GM18861 (cell line): Measurements from ENCODE around the gene CCDC51.
"Not testable (repeated sequence)": the region's sequence is repeated elsewhere in the genome, so short reads cannot be mapped to it uniquely, and the experiment has no call there.

Source experiments
- ATAC-seq: cut with Tn5 transposase; IDR thresholded peaks from one replicate; pipeline ENCODE4 v1.9.1; 2021; ENCODE audit not compliant: unreplicated experiment

CCDC51 gene

DNA sequence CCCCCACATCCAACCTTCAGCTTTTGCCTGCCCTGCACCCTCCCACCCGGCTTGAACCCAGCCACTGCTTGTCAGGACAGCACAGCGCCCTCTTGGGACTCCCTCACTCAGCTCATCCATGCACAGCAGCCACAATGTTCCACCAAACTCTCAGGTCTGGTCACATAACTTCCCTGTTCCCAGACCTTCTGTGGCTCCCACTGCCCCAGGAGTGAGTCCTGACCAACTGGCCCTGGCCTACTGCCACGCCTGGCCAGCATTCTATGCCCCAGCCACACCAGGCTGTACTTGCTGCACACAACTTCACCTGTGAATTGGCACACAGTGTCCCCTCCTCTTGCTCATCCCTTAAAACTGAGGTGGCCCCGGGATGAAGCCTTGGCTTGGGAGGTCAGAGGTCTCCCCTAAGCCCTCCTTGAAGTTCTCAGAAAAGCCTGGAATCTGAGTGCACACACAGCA lies 31.1 kb downstream of the CCDC51 start:
- ATAC-seq = no peak

DNA sequence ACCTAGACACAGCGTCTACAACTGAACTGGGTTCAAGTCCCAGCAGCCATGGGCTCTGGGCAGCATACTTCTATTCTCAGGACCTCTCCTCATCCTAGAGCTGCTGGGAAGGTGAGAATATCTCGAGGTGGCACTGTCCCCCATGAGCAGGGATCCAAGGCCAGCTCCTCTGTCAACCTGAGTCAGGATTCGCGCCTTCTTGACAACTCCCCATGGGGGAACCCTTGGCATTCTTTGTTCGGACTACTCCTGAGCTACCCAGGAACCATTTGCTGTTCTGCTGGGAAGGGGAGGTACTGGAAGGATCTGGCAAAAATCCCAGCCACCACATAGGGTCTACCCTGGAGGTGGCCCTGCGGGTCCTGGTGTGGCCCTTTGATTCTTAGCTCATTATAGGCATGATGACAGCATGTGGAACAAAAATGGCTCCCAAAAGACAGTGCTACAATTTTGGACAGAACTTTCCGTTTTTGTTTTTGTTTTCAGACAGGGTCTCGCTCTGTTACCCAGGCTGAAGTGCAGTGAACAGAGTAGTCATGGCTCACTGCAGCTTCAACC lies 32.3 kb downstream of the CCDC51 start:
- no peak for ATAC-seq

DNA sequence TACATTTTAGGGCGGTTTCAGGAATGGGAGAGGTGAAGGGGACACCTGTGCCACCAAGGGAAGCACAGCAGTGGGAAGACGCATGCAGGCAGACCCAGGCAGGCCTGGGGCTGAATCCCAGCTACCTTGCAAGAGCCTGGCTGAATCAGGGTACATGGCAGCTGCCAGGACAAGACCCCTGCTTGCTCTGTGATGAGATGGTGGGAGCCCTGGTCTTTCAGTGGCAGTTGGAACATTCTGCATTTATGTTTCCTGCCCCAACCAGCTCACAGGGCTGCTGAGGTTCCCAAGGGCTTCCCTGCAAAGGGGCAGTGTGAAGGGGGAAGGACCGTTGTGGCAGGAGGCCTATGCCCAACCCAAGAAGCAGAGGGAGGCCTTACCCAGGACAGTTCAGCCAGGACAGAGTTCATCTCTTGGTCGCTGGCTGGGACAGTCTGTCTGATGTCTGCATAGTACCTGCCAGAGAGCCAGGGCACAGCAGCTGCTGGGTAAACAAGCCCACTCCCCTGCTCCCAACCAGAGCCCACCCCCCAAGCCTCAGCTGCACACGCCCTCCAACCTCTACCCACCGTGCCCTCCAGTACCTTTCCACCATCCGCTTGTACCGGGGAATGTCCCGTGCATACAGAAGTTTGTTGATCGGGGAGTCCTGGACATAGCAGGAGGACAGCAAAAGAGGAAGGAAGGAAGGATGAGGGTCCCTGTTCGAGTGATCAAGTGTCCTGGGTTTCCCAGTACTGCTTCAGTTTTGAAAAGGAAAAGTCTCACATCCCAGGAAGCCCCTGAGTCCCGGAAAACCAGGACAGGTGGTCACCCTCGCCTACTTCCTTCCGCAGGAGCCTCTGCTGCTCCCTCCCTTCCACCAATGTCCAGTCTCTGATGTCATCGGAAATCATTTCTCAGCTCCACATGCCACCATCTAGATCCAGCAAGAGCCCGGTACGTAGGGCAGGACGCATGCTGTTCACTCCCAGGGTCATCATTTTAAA lies 33.2 kb downstream of the CCDC51 start:
- no peak for ATAC-seq

GRCh38 chr3:48405971-48406370 lies 33.9 kb downstream of the CCDC51 start:
- ATAC-seq = no peak

DNA sequence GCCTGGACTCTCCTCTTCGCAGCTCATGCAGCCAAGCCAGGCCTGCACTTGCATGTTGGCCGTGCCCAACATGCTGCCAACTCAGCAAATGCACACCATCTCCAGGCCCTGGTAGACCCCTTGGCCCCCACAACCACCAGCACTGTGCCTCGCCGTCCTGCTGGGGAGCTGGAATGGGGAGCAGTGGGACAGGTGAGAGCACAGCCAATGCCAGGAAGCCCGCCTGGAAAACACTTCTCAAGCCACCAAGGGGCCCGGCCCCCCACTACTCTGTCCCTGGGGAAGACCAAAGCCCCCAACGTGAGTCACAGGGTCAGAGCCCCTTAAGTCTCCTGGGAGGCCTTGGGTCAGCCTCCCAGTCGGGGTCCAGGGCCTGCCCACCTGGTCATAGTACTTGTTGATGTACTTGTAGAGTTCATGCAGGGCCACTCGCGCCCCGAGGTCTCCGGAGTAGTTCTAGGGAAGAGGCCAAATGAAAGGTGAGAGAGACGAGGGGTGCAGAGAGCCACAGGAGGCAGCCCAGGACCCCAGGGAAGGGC lies 34.5 kb downstream of the CCDC51 start:
- no peak for ATAC-seq

GRCh38 chr3:48404440-48405342 lies 35.2 kb downstream of the CCDC51 start:
- no peak for ATAC-seq

DNA sequence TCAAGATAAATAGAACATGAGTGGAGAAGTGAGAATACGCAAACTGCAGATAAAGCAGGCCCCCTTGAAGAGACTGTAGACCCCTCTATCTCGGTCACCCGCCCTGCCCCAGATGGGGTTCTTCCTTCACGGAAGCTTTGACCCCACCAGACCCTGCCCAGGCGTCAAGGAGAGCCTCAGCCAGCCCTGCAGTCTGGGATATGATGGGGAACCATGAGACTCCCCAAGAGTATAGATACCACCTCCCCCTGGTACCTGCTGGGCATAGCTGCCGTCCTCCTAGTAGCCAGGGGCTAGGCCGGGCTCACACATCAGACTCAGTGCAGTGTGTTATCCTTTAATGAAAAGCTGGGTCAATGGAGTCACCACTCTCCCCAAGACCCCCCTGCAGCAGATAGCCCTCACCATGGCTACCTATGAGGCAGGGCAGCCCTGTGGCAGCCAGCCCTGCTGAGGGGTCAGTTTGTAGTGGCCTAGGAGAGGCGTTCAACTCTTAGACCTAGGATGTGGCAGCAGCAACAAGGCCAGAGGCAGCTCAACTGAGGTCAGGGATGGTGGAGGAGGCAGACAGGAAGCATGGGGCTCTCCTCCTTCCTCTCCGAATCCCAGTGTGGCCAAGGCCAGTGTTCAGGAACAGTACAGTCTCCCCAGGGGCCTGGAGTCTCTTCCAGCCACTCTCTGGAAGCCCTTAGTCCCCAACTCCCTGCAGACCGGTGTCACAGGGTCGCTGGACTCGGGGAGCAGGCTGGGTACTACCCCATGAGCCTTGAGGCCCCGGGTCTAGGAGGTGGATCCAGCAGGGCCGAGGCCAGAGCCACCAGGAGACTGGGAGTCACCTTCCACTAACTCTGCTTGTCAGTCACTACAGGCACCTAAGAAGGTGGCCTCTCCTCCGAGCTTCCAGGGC lies 36.1 kb downstream of the CCDC51 start:
- ATAC-seq = no peak

- ATAC-seq = no peak
Observed at GRCh38 chr3:48402907-48403306, 37.0 kb downstream of the CCDC51 start.

- ATAC-seq = no peak
Observed at GRCh38 chr3:48402281-48402732, 37.6 kb downstream of the CCDC51 start.

DNA sequence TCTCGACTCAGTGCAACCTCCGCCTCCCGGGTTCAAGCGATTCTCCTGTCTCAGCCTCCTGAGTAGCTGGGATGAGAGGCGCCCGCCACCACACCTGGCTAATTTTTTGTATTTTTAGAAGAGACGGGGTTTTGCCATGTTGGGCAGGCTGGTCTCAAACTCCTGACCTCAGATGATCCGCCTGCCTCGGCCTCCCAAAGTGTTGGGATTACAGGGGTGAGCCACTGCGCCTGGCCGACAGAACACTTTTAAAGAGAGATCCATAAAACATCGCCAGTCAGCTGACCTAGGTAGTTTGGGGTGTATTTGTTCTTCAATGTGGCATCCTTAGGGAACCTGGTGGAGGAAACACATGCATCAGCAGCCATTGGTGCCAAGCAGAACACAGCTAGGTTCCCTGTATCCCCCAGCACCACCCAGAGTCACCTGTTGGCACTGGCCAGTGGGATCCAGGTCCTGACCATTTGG lies 38.5 kb downstream of the CCDC51 start:
- not testable (repeated sequence) for ATAC-seq

DNA sequence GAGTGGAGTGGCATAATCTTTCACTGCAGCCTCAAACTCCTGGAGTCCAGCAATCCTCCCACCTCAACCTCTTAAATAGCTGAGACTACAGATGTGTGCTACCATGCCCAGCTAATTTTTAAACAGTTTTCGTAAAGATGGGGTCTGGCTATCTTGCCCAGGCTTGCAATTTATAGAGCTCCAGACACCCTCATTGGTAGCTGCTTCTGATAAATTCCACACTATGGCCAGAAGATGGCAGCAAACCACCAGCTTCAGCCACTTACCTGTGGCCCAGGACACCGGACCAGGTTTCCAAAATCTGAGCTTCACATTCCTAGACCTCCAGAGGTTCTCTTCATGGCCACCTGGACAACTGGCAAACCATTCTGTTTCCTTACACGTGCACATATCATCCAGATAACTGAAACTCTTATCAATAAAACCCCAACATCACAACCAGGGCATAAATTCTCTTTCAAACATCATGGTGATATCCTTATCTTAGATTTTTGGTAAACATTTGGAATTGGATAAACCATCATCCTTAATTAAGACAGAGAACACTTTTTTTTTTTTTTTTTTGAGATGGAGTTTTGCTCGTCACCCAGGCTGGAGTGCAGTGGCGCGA lies 39.0 kb downstream of the CCDC51 start:
- ATAC-seq = no peak

DNA sequence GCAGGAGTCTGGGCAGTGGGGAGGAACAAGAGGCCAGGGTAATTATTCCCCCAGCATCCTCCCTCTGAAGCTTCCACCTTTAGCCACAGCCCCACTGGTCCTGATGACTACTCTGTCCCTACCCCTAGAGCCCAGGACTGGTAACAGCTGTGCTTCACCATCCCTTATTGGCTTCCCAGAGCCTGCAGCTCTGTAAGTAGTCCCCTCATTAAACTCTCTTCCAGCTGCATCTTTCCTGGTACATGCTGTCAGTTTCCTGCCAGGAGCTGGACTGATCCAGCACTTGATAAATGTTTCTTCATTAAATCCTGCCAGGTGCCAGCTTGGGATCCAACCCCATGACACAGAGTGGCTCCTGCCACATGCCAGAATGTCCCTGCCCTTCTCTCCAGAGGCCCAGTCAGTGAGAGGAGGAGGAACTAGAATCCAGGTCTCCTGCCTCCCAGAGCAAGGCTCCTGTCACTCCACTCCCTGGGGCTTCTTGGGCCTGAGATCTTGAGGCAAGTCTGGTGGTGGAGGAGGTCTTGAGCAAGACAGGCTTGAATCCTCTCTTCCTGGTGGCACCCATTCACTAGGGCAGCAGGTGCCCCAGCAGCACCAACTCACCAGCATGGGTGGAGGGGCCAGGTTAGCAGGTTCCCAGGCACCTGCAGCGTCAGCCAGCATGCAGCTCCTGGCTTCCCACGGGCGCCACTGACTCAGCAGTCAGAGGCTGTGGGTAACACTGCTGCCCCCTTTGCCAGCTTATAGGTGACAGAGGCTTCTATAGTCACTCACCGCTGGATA lies 40.3 kb downstream of the CCDC51 start:
- no peak for ATAC-seq

- ATAC-seq = no peak
Observed at GRCh38 chr3:48398701-48399386, 41.1 kb downstream of the CCDC51 start.

DNA sequence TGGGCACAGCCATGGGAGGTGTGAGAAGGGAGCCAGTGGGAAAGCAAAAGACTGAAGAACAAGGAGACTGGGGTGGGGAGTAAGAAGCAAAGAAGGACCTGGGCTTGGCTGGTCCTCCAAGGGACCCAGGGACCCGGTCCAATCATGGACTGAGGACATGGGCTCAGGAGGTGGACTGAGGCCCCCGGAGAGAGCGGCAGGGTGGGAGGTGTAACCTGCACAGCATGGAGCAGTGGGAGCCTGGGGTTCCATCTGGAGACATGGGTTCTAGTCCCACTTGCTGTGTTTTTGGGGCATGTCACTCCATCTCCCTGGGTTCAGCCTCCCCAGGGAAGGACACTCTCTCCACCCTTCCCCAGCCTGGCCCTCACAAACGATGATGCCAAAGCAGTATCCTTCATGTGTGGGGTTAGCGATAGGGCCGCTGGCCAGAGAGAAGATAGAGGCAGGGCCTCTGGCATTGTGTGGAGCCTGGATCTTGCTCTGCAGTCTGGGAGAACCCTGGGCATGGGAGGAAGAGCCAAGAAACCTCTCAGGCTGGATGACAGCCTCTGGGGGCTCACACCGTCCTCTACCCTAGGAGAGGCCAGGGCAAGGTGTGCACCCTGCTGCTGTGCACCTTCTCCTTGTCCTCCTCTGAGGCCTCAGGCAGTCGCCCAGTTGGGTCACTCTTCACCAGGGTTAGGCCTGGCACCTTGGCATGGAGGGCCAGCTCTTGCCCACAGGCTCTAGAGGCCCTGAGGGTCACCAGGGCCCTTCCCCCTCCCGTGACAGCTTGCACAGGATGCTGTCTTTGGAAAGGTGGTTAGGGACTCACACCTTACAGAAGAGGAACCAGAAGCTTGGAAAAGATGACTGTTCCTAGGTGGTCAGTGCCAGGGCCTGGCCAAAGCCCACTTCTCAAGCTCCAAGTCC lies 41.9 kb downstream of the CCDC51 start:
- ATAC-seq = no peak

GRCh38 chr3:48395714-48396113 lies 44.2 kb downstream of the CCDC51 start:
- ATAC-seq = no peak

DNA sequence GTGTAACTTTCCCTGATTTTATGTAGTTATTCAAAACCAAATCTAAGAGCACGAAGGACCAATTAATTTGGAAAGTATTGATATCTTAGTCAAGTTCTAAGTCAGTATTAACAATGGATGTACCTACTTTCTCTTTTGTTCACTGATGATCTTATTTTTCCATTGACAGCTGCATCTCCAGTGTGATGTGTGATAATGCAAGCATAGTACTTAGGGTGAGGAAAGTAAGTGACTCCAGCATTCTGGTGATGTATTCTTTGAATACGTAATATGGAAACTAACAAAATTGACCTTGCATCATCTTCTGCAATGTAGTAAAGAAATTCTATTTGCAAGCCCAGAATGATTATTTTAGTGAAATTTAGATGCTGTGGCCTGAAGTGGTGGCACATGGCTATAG lies 45.5 kb downstream of the CCDC51 start:
- ATAC-seq = no peak

- ATAC-seq = no peak
Observed at GRCh38 chr3:48388966-48389365, 51.0 kb downstream of the CCDC51 start.
